CD14-positive monocyte (primary cell): ENCODE results near the gene PIK3AP1. TPM values are rescaled to one million over a fixed set of nuclear protein-coding genes. Genes with fewer than 3 reads are reported as not detected.
A peak's percentile ranks its signal among the peaks of the same experiment; 100 is the strongest.

Experiments
- DNase-seq, 3 donors: peaks; one replicate each; pipeline ENCODE4 v3.0.0-alpha.2; 2011 to 2022
- H2AFZ ChIP-seq: 2 replicates; pipeline ENCODE4 v1.6.0; 2012; ENCODE audit warnings: mild to moderate bottlenecking, low read depth, low read length, inconsistent platforms; ENCODE audit not compliant: insufficient read depth, poor library complexity, severe bottlenecking
- H3K27ac ChIP-seq, 2 donors: 1 replicate in 1 of 2; 2 replicates in 1 of 2; pipeline ENCODE4 v1.5.1; 2012 to 2013; ENCODE audit warnings: low read length in 2 of 2, control low read depth in 1 of 2, inconsistent platforms in 1 of 2, low read depth in 1 of 2, mild to moderate bottlenecking in 1 of 2
- H3K27me3 ChIP-seq, 2 donors: one replicate each; pipeline versions ENCODE4 v1.6.0 to v1.6.1; 2011 to 2013; ENCODE audit warnings: low read length in 2 of 2; ENCODE audit not compliant: control insufficient read depth in 2 of 2, insufficient read depth in 2 of 2
- H3K36me3 ChIP-seq, 2 donors: replicated peaks in 1 of 2; 1 replicate in 1 of 2; 2 replicates in 1 of 2; pipeline versions ENCODE4 v1.5.1 to v1.6.1; 2012 to 2013; ENCODE audit warnings: low read length in 2 of 2, control low read depth in 1 of 2, inconsistent platforms in 1 of 2, mild to moderate bottlenecking in 1 of 2; ENCODE audit not compliant: insufficient read depth in 2 of 2, control insufficient read depth in 1 of 2
- H3K4me1 ChIP-seq, 2 donors: 1 replicate in 1 of 2; 2 replicates in 1 of 2; pipeline versions ENCODE4 v1.5.1 to v1.6.1; 2012 to 2013; ENCODE audit warnings: low read length in 2 of 2, control low read depth in 1 of 2, inconsistent platforms in 1 of 2, mild to moderate bottlenecking in 1 of 2, moderate library complexity in 1 of 2; ENCODE audit not compliant: insufficient read depth in 2 of 2, control insufficient read depth in 1 of 2
- H3K4me2 ChIP-seq: replicated peaks from 2 replicates; pipeline ENCODE3; 2012; ENCODE audit warnings: low read length, moderate library complexity, mild to moderate bottlenecking; ENCODE audit not compliant: poor library complexity, severe bottlenecking; ENCODE audit errors: extremely low read depth
- H3K4me3 ChIP-seq, 3 experiments: fragments of 200-600 bp in 1 of 3; sonication (generic) in 1 of 3; replicated peaks in 1 of 3; 1 replicate in 2 of 3; 2 replicates in 1 of 3; pipeline ENCODE4 v1.5.1; 2011 to 2013; ENCODE audit warnings: low read length in 3 of 3, mild to moderate bottlenecking in 3 of 3, control low read depth in 2 of 3, low read depth in 2 of 3, inconsistent platforms in 1 of 3, moderate library complexity in 1 of 3
- H3K79me2 ChIP-seq: 2 replicates; pipeline ENCODE4 v1.6.0; 2012; ENCODE audit warnings: mild to moderate bottlenecking, control low read depth, inconsistent platforms, low read length, moderate library complexity; ENCODE audit not compliant: insufficient read depth
- H3K9ac ChIP-seq: 2 replicates; pipeline ENCODE4 v1.6.0; 2017; ENCODE audit warnings: low read length, mild to moderate bottlenecking; ENCODE audit not compliant: insufficient read depth, poor library complexity, severe bottlenecking
- H3K9me3 ChIP-seq, 2 donors: replicated peaks in 1 of 2; 1 replicate in 1 of 2; 2 replicates in 1 of 2; pipeline versions ENCODE4 v1.5.1 to v1.6.1; 2012 to 2013; ENCODE audit warnings: low read length in 2 of 2, control low read depth in 1 of 2; ENCODE audit not compliant: control insufficient read depth in 1 of 2, insufficient read depth in 1 of 2
- H4K20me1 ChIP-seq: 2 replicates; pipeline ENCODE4 v1.6.0; 2012; ENCODE audit warnings: mild to moderate bottlenecking, low read length, control low read depth, moderate library complexity; ENCODE audit not compliant: insufficient read depth
- H3K27ac Mint-ChIP-seq, 7 donors: one replicate each; pipeline ENCODE4 v1.8.0; 2020; ENCODE audit warnings: mild to moderate bottlenecking in 7 of 7, mixed read lengths in 7 of 7, moderate library complexity in 6 of 7, inconsistent platforms in 2 of 7
- H3K27me3 Mint-ChIP-seq, 3 donors: one replicate each; pipeline ENCODE4 v1.8.0; 2021 to 2022; ENCODE audit warnings: low read depth in 3 of 3, mild to moderate bottlenecking in 3 of 3, mixed read lengths in 3 of 3, moderate library complexity in 3 of 3, inconsistent platforms in 1 of 3
- H3K36me3 Mint-ChIP-seq, 2 donors: one replicate each; pipeline ENCODE4 v1.8.0; 2020; ENCODE audit warnings: mixed read lengths in 2 of 2, inconsistent platforms in 1 of 2, mild to moderate bottlenecking in 1 of 2
- H3K4me1 Mint-ChIP-seq: one replicate; pipeline ENCODE4 v1.8.0; 2020; ENCODE audit warnings: mild to moderate bottlenecking, mixed read lengths
- H3K4me3 Mint-ChIP-seq, 2 donors: one replicate each; pipeline ENCODE4 v1.8.0; 2020; ENCODE audit warnings: mild to moderate bottlenecking in 2 of 2, mixed read lengths in 2 of 2, moderate library complexity in 1 of 2
- H3K9me3 Mint-ChIP-seq, 7 donors: one replicate each; pipeline ENCODE4 v1.8.0; 2020 to 2022; ENCODE audit warnings: mixed read lengths in 7 of 7, mild to moderate bottlenecking in 6 of 7, moderate library complexity in 6 of 7, inconsistent platforms in 2 of 7
- CTCF ChIP-seq: fragments of 200-600 bp; IDR thresholded peaks from one replicate; pipeline ENCODE4 v1.8.0; 2022; ENCODE audit warnings: antibody characterized with exemption, mild to moderate bottlenecking
- WGBS: methylation state at CpG from one replicate; pipeline ENCODE4 v1.1.5; 2013; ENCODE audit warnings: missing lambda C conversion rate; ENCODE audit not compliant: insufficient coverage; 5-methylcytosine and 5-hydroxymethylcytosine counted together
- intact Hi-C, 2 donors: fragments of 100-400 bp; cut with micrococcal nuclease; formaldehyde crosslinking; loops; one replicate each; pipeline versions ENCODE4 v1.15.0 to v1.15.1; 2023
- polyA plus RNA-seq, 3 donors: library from polyadenylated mRNA; depleted of rRNA in 1 of 3; unstranded in 2 of 3; stranded (reverse) in 1 of 3; fragments of 300-500 nt in 2 of 3; fragments of >200 nt in 1 of 3; fragmentation: Illumina TruSeq in 2 of 3; gene quantifications; 1 replicate in 2 of 3; 2 replicates in 1 of 3; pipeline ENCODE4 v1.2.3, GENCODE V29; 2012 to 2021

PIK3AP1 gene
- polyA plus RNA-seq, 3 donors, result 95.5 to 157 (median 112) TPM

GRCh38 chr10:96756111-96756903 is 36.0 kb upstream of the PIK3AP1 start:
- H3K4me2 ChIP-seq, result no peak overlapping the region

GRCh38 chr10:96753956-96754355 is 33.6 kb upstream of the PIK3AP1 start:
- Histone ChIP-seq H3K9ac (no peak overlapping the region), H2AFZ (no peak overlapping the region), H3K79me2 (no peaks in the 10 kb centered on the region), H3K4me1 (peaks cover 12 to 17% of the 10 kb centered on the region in 2 donors), H3K9me3 (no peaks in the 10 kb centered on the region), H3K4me3 (no peak overlapping the region), H4K20me1 (no peaks in the 10 kb centered on the region), H3K27ac (no peak overlapping the region), H3K27me3 (no peaks in the 10 kb centered on the region), H3K36me3 (no peaks in the 10 kb centered on the region), H3K4me2 (no peak overlapping the region)
- Mint-ChIP-seq H3K9me3 (peaks cover 0 to 2% (median 0%) of the 10 kb centered on the region in 7 donors), H3K27ac (no peak overlapping the region), H3K27me3 (no peaks in the 10 kb centered on the region), H3K4me3 (no peak overlapping the region), H3K4me1 (peaks cover 24% of the 10 kb centered on the region), H3K36me3 (no peaks in the 10 kb centered on the region)
- intact Hi-C loops, result no loop called here
- no peak for DNase-seq
- WGBS, result no CpG with 5 or more reads among the region's 1 CpG
- TF ChIP-seq CTCF, result no peak

More at GRCh38 chr10:96756111-96756903, 36.0 kb upstream of the PIK3AP1 start:
- no peak for TF ChIP-seq CTCF
- peak overlapping the region in 1 of 7 donors; percentile 64 for H3K27ac Mint-ChIP-seq
- intact Hi-C loops, result no loop called here
- H3K4me3 Mint-ChIP-seq, result no peak overlapping the region
- Histone ChIP-seq H4K20me1 (no peaks in the 10 kb centered on the region), H3K27me3 (no peaks in the 10 kb centered on the region), H3K4me1 (peaks cover 9 to 12% of the 10 kb centered on the region in 2 donors), H3K9ac (no peak overlapping the region), H3K79me2 (no peaks in the 10 kb centered on the region), H2AFZ (no peak overlapping the region), H3K9me3 (no peaks in the 10 kb centered on the region), H3K36me3 (no peaks in the 10 kb centered on the region), H3K4me3 (no peak overlapping the region), H3K27ac (no peak overlapping the region)
- no peak for DNase-seq
- peaks cover 27% of the 10 kb centered on the region for H3K4me1 Mint-ChIP-seq
- no CpG with 5 or more reads among the region's 5 CpGs for WGBS
- H3K27me3 Mint-ChIP-seq, result peaks cover 0 to 3% (median 0%) of the 10 kb centered on the region in 3 donors
- H3K9me3 Mint-ChIP-seq, result peaks cover 0 to 2% (median 0%) of the 10 kb centered on the region in 7 donors
- H3K36me3 Mint-ChIP-seq, result no peaks in the 10 kb centered on the region
